MM.1S (cell line): ENCODE measurements around the gene TMEM150B.

Source experiments
- DNase-seq: peaks from one replicate; pipeline ENCODE4 v3.0.0-alpha.2; 2015
- H2AFZ ChIP-seq: fragments of 300-600 bp; sonication (generic); 2 replicates; pipeline ENCODE4 v1.6.0; 2016; ENCODE audit warnings: antibody characterized with exemption, low read length
- H3F3A ChIP-seq: fragments of 300-600 bp; sonication (generic); 2 replicates; pipeline ENCODE4 v1.6.1; 2016; ENCODE audit warnings: mild to moderate bottlenecking, antibody characterized with exemption, low read length, moderate library complexity, mixed read lengths; ENCODE audit not compliant: insufficient read depth
- H3K27ac ChIP-seq: fragments of 300-600 bp; sonication (generic); 2 replicates; pipeline ENCODE4 v1.5.1; 2016; ENCODE audit warnings: mild to moderate bottlenecking, low read length
- H3K27me3 ChIP-seq: fragments of 300-600 bp; sonication (generic); replicated peaks from 2 replicates; pipeline ENCODE4 v1.6.0; 2016; ENCODE audit warnings: low read length; ENCODE audit not compliant: insufficient read depth
- H3K36me3 ChIP-seq: fragments of 300-600 bp; sonication (generic); replicated peaks from 2 replicates; pipeline ENCODE4 v1.6.1; 2016; ENCODE audit warnings: mild to moderate bottlenecking, low read length, mixed read lengths; ENCODE audit not compliant: insufficient read depth
- H3K4me1 ChIP-seq: fragments of 300-600 bp; sonication (generic); 2 replicates; pipeline ENCODE4 v1.6.1; 2016; ENCODE audit warnings: low read length, mixed read lengths
- H3K4me2 ChIP-seq: fragments of 300-600 bp; sonication (generic); 2 replicates; pipeline ENCODE4 v1.6.0; 2016; ENCODE audit warnings: low read depth, low read length
- H3K4me3 ChIP-seq: fragments of 300-600 bp; sonication (generic); 2 replicates; pipeline ENCODE4 v1.5.1; 2016; ENCODE audit warnings: low read length, mixed read lengths
- H3K79me2 ChIP-seq: fragments of 300-600 bp; sonication (generic); 2 replicates; pipeline ENCODE4 v1.6.1; 2016; ENCODE audit warnings: mixed run types, low read length, mixed read lengths
- H3K9ac ChIP-seq: fragments of 300-600 bp; sonication (generic); 2 replicates; pipeline ENCODE4 v1.6.1; 2016; ENCODE audit warnings: low read length, mixed read lengths
- H3K9me2 ChIP-seq: fragments of 300-600 bp; sonication (generic); replicated peaks from 2 replicates; pipeline ENCODE4 v1.6.1; 2016; ENCODE audit warnings: mild to moderate bottlenecking, low read length, mixed read lengths; ENCODE audit not compliant: insufficient read depth
- H3K9me3 ChIP-seq: fragments of 300-600 bp; sonication (generic); replicated peaks from 2 replicates; pipeline ENCODE4 v1.6.1; 2016; ENCODE audit warnings: mild to moderate bottlenecking, low read length, mixed read lengths; ENCODE audit not compliant: insufficient read depth
- H4K20me1 ChIP-seq: fragments of 300-600 bp; sonication (generic); 2 replicates; pipeline ENCODE4 v1.6.1; 2016; ENCODE audit warnings: mild to moderate bottlenecking, low read length, moderate library complexity, mixed read lengths; ENCODE audit not compliant: insufficient read depth
- EZH2 ChIP-seq: fragments of 300-600 bp; sonication (generic); optimal IDR thresholded peaks from 2 replicates; pipeline ENCODE3; 2017; ENCODE audit warnings: low read depth, mild to moderate bottlenecking, antibody characterized with exemption, low read length, mixed read lengths
- EZH2phosphoT487 ChIP-seq: fragments of 300-600 bp; sonication (generic); IDR thresholded peaks from 2 replicates; pipeline ENCODE4 v1.6.1; 2018; ENCODE audit warnings: antibody characterized with exemption, low read length
- TF ChIP-seq, protein P1 (sequence below): fragments of 300-600 bp; sonication (generic); IDR thresholded peaks from 2 replicates; pipeline ENCODE4 v1.5.1; 2016; ENCODE audit warnings: antibody characterized with exemption, low read length, mixed read lengths

TMEM150B gene

DNA sequence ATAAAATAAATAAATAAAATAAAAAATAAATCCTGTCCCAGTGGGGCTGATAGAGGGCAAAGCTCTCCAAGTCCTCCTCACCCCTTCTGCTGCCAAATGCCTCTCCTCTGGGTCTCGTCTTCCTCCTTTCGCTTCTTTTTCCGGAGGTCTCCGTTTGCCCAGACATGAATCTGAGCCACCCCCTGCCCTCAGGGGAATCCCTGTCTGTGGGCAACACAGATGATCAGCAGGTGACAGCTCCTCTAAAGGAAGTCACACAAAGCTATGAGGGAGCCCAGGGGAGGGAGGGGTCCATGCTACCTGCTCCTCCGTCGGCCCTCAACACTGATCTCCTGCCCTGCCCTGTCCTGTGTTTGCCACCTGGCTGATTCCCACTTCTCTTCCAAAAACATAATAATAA, 479 bp downstream of the TMEM150B start:
- no peak for DNase-seq
- Histone ChIP-seq H3K9ac (no peak overlapping the region), H2AFZ (peak overlapping the region; percentile 47), H3K4me1 (no peaks in the 10 kb centered on the region), H3F3A (no peaks in the 10 kb centered on the region), H3K9me3 (no peaks in the 10 kb centered on the region), H3K36me3 (no peaks in the 10 kb centered on the region), H3K79me2 (no peaks in the 10 kb centered on the region), H3K4me3 (no peak overlapping the region), H3K9me2 (no peaks in the 10 kb centered on the region), H4K20me1 (no peaks in the 10 kb centered on the region), H3K27ac (no peak overlapping the region), H3K27me3 (no peaks in the 10 kb centered on the region), H3K4me2 (no peak overlapping the region)
- TF ChIP-seq EZH2 (no peak), EZH2phosphoT487 (no peak)
- TF ChIP-seq, protein P1, sequence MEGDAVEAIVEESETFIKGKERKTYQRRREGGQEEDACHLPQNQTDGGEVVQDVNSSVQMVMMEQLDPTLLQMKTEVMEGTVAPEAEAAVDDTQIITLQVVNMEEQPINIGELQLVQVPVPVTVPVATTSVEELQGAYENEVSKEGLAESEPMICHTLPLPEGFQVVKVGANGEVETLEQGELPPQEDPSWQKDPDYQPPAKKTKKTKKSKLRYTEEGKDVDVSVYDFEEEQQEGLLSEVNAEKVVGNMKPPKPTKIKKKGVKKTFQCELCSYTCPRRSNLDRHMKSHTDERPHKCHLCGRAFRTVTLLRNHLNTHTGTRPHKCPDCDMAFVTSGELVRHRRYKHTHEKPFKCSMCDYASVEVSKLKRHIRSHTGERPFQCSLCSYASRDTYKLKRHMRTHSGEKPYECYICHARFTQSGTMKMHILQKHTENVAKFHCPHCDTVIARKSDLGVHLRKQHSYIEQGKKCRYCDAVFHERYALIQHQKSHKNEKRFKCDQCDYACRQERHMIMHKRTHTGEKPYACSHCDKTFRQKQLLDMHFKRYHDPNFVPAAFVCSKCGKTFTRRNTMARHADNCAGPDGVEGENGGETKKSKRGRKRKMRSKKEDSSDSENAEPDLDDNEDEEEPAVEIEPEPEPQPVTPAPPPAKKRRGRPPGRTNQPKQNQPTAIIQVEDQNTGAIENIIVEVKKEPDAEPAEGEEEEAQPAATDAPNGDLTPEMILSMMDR, result no peak

DNA sequence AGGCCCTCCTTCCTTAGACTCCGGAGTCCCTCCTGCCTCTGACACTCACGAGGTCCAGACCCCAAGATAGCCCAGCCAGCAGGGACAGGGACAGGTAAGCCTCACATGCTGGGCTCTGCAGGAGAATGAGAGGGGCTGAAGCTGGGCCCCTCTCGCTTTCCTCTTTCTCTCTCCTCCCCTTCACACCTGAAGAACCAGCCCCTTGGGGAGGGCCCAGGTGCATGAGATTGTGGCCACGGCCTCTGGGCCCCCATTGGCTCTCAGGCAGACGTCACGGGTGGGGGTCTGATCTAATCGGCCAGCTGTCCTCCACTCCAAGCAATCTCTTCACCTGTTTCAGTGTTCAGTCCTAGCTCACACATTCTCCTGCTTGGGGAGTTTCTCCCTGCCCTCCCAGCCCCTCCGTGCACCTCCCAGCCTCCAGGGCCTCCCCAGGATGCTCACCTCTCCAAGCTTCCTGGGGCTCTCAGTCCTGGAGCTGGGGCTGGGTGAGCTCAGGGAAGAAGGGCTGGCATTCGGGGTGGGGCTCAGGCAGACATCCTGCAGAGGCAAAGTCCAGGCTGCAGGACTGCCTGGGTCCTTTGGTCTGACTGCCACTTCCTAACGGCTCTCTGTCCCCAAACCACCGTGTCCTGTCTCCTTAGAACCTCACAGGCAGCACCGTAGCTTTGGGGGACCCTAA, 2.8 kb downstream of the TMEM150B start:
- H3K79me2 ChIP-seq, result no peaks in the 10 kb centered on the region
- no peak overlapping the region for H3K4me3 ChIP-seq
- H3K9me3 ChIP-seq, result no peaks in the 10 kb centered on the region
- no peak overlapping the region for H3K4me2 ChIP-seq
- no peaks in the 10 kb centered on the region for H3F3A ChIP-seq
- H3K27me3 ChIP-seq, result no peaks in the 10 kb centered on the region
- H3K36me3 ChIP-seq, result no peaks in the 10 kb centered on the region
- H3K27ac ChIP-seq, result no peak overlapping the region
- TF ChIP-seq, protein P1, result no peak
- TF ChIP-seq EZH2phosphoT487, result no peak
- no peak for TF ChIP-seq EZH2
- no peaks in the 10 kb centered on the region for H4K20me1 ChIP-seq
- H2AFZ ChIP-seq, result no peak overlapping the region
- no peaks in the 10 kb centered on the region for H3K4me1 ChIP-seq
- H3K9me2 ChIP-seq, result no peaks in the 10 kb centered on the region
- no peak overlapping the region for H3K9ac ChIP-seq
- no peak for DNase-seq

DNA sequence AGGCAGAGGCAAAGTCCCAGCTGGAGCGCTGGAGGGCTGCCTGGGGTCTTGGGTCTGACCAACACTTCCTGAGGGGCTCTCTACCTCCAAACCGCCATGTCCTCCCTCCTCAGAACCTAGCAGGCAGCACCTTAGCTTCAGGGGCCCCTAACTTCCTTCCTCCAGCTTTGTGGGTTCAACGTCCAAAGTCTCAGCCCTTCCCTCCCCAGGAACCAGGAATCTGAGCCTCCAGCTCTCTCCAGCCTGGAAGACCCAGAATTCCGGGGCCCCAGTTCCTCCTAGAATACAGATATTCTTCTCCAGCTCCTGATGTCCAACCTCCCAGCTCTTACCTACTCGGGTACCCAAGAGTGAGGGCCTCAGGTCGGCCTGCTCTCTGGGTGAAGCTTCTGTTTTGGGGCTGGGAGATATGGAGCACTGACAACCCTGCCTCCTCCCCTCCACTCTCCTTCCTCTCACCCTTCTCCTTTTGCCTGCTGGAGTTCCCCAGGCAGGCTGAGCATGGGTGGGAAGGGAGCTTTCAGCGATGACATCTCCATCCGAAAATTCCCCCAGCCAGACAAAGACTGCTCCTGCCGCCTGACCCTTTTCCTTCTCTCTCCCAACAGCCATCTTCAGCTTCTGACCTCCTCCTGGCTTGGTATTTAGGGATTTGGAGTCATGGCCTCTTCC, 3.5 kb downstream of the TMEM150B start:
- Histone ChIP-seq H3K4me1 (no peaks in the 10 kb centered on the region), H3K9ac (no peak overlapping the region), H3K36me3 (no peaks in the 10 kb centered on the region), H3K4me3 (no peak overlapping the region), H3K27ac (no peak overlapping the region), H3K4me2 (no peak overlapping the region), H3K79me2 (no peaks in the 10 kb centered on the region), H3K27me3 (no peaks in the 10 kb centered on the region), H3K9me2 (no peaks in the 10 kb centered on the region), H3K9me3 (no peaks in the 10 kb centered on the region), H2AFZ (no peak overlapping the region), H3F3A (no peaks in the 10 kb centered on the region), H4K20me1 (no peaks in the 10 kb centered on the region)
- no peak for DNase-seq
- TF ChIP-seq, protein P1, result no peak
- TF ChIP-seq EZH2 (no peak), EZH2phosphoT487 (no peak)
